HepG2 (cell line): Measurements from ENCODE around the gene PRDM15. TPM values are rescaled to one million over a fixed set of nuclear protein-coding genes. Genes with fewer than 3 reads are reported as not detected.
A peak's percentile ranks its signal among the peaks of the same experiment; 100 is the strongest.

Experiments used
- ATAC-seq: fragments of 200-7000 bp; cut with Tn5 transposase; 3 replicates; pipeline ENCODE4 v1.9.1; 2020; ENCODE audit warnings: mild to moderate bottlenecking, moderate library complexity
- BruUV-seq: library from RNA; stranded (reverse); fragments of 400-500 nt; replicated peaks from 2 replicates; lab custom pipeline; 2021; lab: Mats Ljungman, UMichigan
- CTCF ChIA-PET: fragments of 300-600 bp; formaldehyde crosslinking; extraction: SDS; loops from one replicate; lab custom pipeline; 2021; ENCODE audit warnings: low total read pairs, inconsistent platforms, low intra/inter-chr PET ratio; lab: Yijun Ruan, JAX
- POLR2A ChIA-PET: fragments of 350-600 bp; sonication (Branson Sonifier 250); formaldehyde crosslinking; loops from one replicate; lab custom pipeline; 2020; ENCODE audit warnings: antibody characterized with exemption, inconsistent platforms; lab: Yijun Ruan, JAX
- DNase-seq: peaks from one replicate; pipeline ENCODE4 v3.0.0-alpha.2; 2015; ENCODE audit warnings: low spot score
- FAIRE-seq: peaks from 3 replicates; lab custom pipeline; 2011; peaks lifted over from hg19 to GRCh38; lab: Jason Lieb, UNC
- H2AFZ ChIP-seq: one replicate; pipeline ENCODE4 v1.6.1; 2011; ENCODE audit warnings: low read length, inconsistent platforms
- H3K27ac ChIP-seq: fragments of 300-600 bp; 3 replicates; pipeline ENCODE4 v1.8.0; 2011; ENCODE audit warnings: mixed run types, mild to moderate bottlenecking, mixed read lengths, low read length, inconsistent platforms; ENCODE audit not compliant: insufficient read depth; ENCODE audit errors: extremely low read length
- H3K27me3 ChIP-seq, 2 experiments: fragments of 200-600 bp in 1 of 2; 2 replicates in 1 of 2; 3 replicates in 1 of 2; pipeline versions ENCODE4 v1.6.0 to v1.8.0; 2011; ENCODE audit warnings: low read length in 2 of 2, mild to moderate bottlenecking in 2 of 2, moderate library complexity in 2 of 2, inconsistent platforms in 1 of 2; ENCODE audit not compliant: insufficient read depth in 2 of 2, control insufficient read depth in 1 of 2
- H3K36me3 ChIP-seq, 2 experiments: fragments of 200-600 bp in 1 of 2; replicated peaks in 1 of 2; 2 replicates in 1 of 2; 3 replicates in 1 of 2; pipeline versions ENCODE4 v1.5.1 to v1.8.0; 2011; ENCODE audit warnings: low read length in 2 of 2, inconsistent platforms in 1 of 2; ENCODE audit not compliant: insufficient read depth in 2 of 2, control insufficient read depth in 1 of 2
- H3K4me1 ChIP-seq: 2 replicates; pipeline ENCODE4 v1.5.1; 2012; ENCODE audit warnings: low read length, inconsistent platforms; ENCODE audit not compliant: insufficient read depth
- H3K4me2 ChIP-seq: 2 replicates; pipeline ENCODE4 v1.6.0; 2011; ENCODE audit warnings: low read depth, low read length, inconsistent platforms
- H3K4me3 ChIP-seq, 3 experiments: fragments of 200-600 bp in 1 of 3; sonication (generic), shearing (Covaris generic) in 1 of 3; replicated peaks in 1 of 3; 2 replicates each; pipeline ENCODE4 v1.5.1; 2011 to 2016; ENCODE audit warnings: low read length in 3 of 3, inconsistent platforms in 2 of 3, low read depth in 2 of 3, mild to moderate bottlenecking in 2 of 3, control low read depth in 1 of 3, mixed read lengths in 1 of 3; ENCODE audit not compliant: insufficient read depth in 1 of 3
- H3K79me2 ChIP-seq: one replicate; pipeline ENCODE4 v1.6.1; 2011; ENCODE audit warnings: low read length, inconsistent platforms; ENCODE audit not compliant: insufficient read depth
- H3K9ac ChIP-seq: 2 replicates; pipeline ENCODE4 v1.6.0; 2011; ENCODE audit warnings: mild to moderate bottlenecking, low read depth, low read length, inconsistent platforms; ENCODE audit not compliant: insufficient read depth
- H3K9me3 ChIP-seq: 2 replicates; pipeline ENCODE4 v1.5.1; 2012; ENCODE audit warnings: mild to moderate bottlenecking, low read length
- H4K20me1 ChIP-seq: 2 replicates; pipeline ENCODE4 v1.6.0; 2011; ENCODE audit warnings: inconsistent platforms, mild to moderate bottlenecking, low read length, moderate library complexity; ENCODE audit not compliant: insufficient read depth
- RCOR2 ChIP-seq: IDR thresholded peaks from 2 replicates; pipeline ENCODE4 v1.6.1; 2016; ENCODE audit warnings: missing biosample characterization, missing genetic modification reagents
- WGBS: methylation state at CpG from one replicate; pipeline ENCODE4 v1.1.6; 2017; ENCODE audit warnings: low lambda C conversion rate; 5-methylcytosine and 5-hydroxymethylcytosine counted together
- in situ Hi-C: cut with HindIII; loops from 2 replicates; pipeline ENCODE4 v1.10.0; 2017; ENCODE audit warnings: low pct_unique_long_range_greater_than_20kb; ENCODE audit not compliant: extremely low pct_ligation_motif_present
- intact Hi-C: fragments of 100-400 bp; cut with micrococcal nuclease; formaldehyde crosslinking; loops from one replicate; pipeline ENCODE4 v1.10.0; 2022; ENCODE audit not compliant: unreplicated experiment
- polyA plus RNA-seq, 8 experiments: library from polyadenylated mRNA; depleted of rRNA in 3 of 8; stranded (reverse) in 7 of 8; unstranded in 1 of 8; fragments of >200 nt; fragmentation: Illumina TruSeq in 4 of 8; extraction: Trizol in 4 of 8; gene quantifications; 2 replicates each; pipeline versions ENCODE4 v1.2.1 to v1.2.3, GENCODE V29; 2011 to 2016; ENCODE audit warnings: low read depth in 4 of 8, missing spikeins in 1 of 8, mixed read lengths in 1 of 8; ENCODE audit not compliant: insufficient read depth in 1 of 8
- total RNA-seq, 5 experiments: library from RNA; depleted of rRNA; stranded (reverse); fragments of >200 nt; fragmentation: Illumina TruSeq; extraction: Trizol; gene quantifications; 2 replicates each; pipeline ENCODE4 v1.2.3, GENCODE V29; 2016; ENCODE audit warnings: low read depth in 1 of 5
- TF ChIP-seq, protein P1 (sequence below): fragments of 450-650 bp; IDR thresholded peaks from 2 replicates; pipeline ENCODE4 v1.6.1; 2016

PRDM15 gene
- total and polyA plus RNA-seq, 2 of the 13 experiments (the other 11 are each of a cell fraction or from before 2014, with no cell fraction given), result 4.0 to 6.9 TPM

DNA sequence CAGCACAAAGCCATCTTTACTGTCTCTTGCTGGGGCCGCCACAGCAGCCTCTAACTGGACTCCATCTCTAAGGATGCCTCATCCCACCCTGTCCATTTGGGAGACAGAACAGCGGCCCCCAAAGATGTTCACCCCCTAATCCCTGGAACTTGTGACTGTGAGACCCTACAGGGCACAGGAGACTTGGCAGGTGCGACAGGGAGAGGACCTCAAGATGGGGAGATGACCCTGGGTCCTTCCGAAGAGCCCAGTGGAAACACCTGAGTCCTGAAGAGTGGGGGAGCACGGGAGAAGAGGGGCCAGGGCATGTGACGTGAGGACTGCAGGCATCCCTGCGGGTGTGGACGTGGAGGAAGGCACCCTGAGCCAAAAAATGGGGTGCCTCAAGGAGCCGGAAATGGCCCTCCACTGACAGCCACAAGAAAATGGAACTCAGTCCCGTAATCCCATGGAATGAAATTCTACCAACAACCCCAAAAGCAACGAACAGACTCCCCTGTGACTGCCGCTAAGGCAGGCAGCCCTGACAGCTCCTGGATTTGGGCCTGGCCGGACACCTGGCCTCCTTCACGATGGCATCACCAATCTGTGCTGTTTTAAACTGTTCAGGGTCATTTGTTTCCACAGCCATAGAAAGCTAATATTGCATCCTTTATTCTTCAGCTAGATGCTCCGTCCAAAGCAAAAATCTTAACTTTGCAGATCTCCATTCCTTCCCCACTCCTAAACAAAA lies 40.7 kb upstream of the PRDM15 start:
- POLR2A ChIA-PET, result no interaction called here
- in situ Hi-C loops, result no loop called here

DNA sequence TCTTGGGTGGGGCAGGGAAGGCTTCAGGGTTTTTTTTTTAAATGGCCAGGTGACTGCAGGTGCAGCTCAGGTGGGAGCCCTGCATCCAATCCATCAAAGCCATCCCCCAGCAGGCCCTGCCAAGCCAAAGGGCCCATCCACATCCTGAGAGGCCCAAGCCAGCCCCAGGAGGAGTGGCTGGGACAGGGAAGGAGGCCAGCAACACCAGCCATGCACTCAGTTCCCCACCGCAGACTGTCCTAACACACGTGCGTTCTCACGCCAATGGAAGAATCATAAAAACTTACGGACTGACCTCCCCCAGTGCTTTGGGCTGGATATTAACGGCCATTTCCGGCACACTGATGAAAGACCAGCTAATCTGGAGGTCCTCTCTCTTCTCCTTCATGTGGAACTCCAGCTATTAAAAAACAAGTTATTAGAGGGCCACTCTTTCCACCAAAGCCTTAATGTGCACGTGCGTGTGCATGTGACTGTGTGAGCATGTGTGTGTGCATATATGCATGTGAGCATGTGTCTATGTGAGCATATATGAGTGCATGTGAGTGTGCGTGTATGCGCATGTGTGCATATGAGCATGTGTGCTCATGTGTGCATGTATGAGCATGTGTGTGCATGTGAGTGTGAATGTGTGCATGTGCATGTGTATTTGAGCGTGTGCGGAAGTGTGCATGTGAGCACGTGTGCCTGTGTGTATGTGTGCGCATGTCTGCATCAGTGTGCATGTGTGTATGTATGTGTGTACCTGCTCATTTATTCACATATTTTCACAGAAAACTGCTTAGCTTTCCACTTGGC lies 39.6 kb upstream of the PRDM15 start:
- intact Hi-C loops, result no loop called here
- Histone ChIP-seq H3K27ac (no peak overlapping the region), H3K9ac (no peak overlapping the region), H3K9me3 (no peaks in the 10 kb centered on the region), H3K4me3 (no peak overlapping the region), H2AFZ (no peak overlapping the region), H3K27me3 (no peaks in the 10 kb centered on the region), H3K79me2 (no peaks in the 10 kb centered on the region), H3K36me3 (peaks cover 13 to 42% of the 10 kb centered on the region in 2 experiments), H4K20me1 (no peaks in the 10 kb centered on the region), H3K4me2 (no peak overlapping the region), H3K4me1 (peaks cover 17% of the 10 kb centered on the region; the same call in 1 of the 2 replicates)
- FAIRE-seq (no peak), DNase-seq (no peak), ATAC-seq (no peak)
- CTCF ChIA-PET, result no interaction called here
- no TSS peak for BruUV-seq
- in situ Hi-C loops, result no loop called here
- TF ChIP-seq RCOR2 (CRISPR knock-in tag), result no peak
- TF ChIP-seq, protein P1, sequence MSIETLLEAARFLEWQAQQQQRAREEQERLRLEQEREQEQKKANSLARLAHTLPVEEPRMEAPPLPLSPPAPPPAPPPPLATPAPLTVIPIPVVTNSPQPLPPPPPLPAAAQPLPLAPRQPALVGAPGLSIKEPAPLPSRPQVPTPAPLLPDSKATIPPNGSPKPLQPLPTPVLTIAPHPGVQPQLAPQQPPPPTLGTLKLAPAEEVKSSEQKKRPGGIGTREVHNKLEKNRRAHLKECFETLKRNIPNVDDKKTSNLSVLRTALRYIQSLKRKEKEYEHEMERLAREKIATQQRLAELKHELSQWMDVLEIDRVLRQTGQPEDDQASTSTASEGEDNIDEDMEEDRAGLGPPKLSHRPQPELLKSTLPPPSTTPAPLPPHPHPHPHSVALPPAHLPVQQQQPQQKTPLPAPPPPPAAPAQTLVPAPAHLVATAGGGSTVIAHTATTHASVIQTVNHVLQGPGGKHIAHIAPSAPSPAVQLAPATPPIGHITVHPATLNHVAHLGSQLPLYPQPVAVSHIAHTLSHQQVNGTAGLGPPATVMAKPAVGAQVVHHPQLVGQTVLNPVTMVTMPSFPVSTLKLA, result peak; percentile 85
- POLR2A ChIA-PET, result no interaction called here
- WGBS, result 97% methylated on average over 12 of the region's 15 CpGs

More for the DNA sequence above, 40.7 kb upstream of the PRDM15 start:
- FAIRE-seq (no peak), DNase-seq (no peak), ATAC-seq (no peak)
- Histone ChIP-seq H3K9ac (no peak overlapping the region), H3K79me2 (peaks cover 1% of the 10 kb centered on the region), H4K20me1 (no peaks in the 10 kb centered on the region), H3K9me3 (no peaks in the 10 kb centered on the region), H3K27me3 (no peaks in the 10 kb centered on the region), H3K4me3 (no peak overlapping the region), H3K4me1 (peaks cover 23% of the 10 kb centered on the region), H3K4me2 (no peak overlapping the region), H2AFZ (no peak overlapping the region), H3K36me3 (peaks cover 13 to 35% of the 10 kb centered on the region in 2 experiments), H3K27ac (no peak overlapping the region)
- intact Hi-C loops, result no loop called here
- no peak for TF ChIP-seq RCOR2 (CRISPR knock-in tag)
- no TSS peak for BruUV-seq
- CTCF ChIA-PET, result no interaction called here
- WGBS, result 99% methylated on average over 14 of the region's 15 CpGs
